SK-N-SH treated with all-trans-retinoic acid at 6 μM for 48 hours (cell line): ENCODE data around the gene DPYD.

ENCODE experiments used
- ATAC-seq: fragments of 200-7000 bp; cut with Tn5 transposase; 3 replicates; pipeline ENCODE4 v1.9.1; 2020; ENCODE audit warnings: mild to moderate bottlenecking, moderate library complexity
- CREB5 ChIP-seq: fragments of 250-450 bp; sonication (Bioruptor Pico); IDR thresholded peaks from 2 replicates; pipeline ENCODE4 v1.5.1; 2020; ENCODE audit warnings: low read depth, mild to moderate bottlenecking, moderate library complexity
- ISL1 ChIP-seq: fragments of 250-450 bp; sonication (Bioruptor Pico); IDR thresholded peaks from 2 replicates; pipeline ENCODE4 v2.1.2; 2022; ENCODE audit warnings: mild to moderate bottlenecking, moderate library complexity
- OSR1 ChIP-seq: fragments of 250-450 bp; sonication (Bioruptor Pico); IDR thresholded peaks from 2 replicates; pipeline ENCODE4 v1.8.0; 2022; ENCODE audit warnings: moderate library complexity, mild to moderate bottlenecking, inconsistent platforms
- PATZ1 ChIP-seq: fragments of 250-450 bp; sonication (Bioruptor Pico); IDR thresholded peaks from 2 replicates; pipeline ENCODE4 v1.8.0; 2020; ENCODE audit warnings: mild to moderate bottlenecking, moderate library complexity, borderline replicate concordance
- POU6F1 ChIP-seq: fragments of 250-450 bp; sonication (Bioruptor Pico); IDR thresholded peaks from 2 replicates; pipeline ENCODE4 v1.8.0; 2021; ENCODE audit warnings: low read depth, mild to moderate bottlenecking, moderate library complexity, borderline replicate concordance
- PPARA ChIP-seq: fragments of 250-450 bp; sonication (Bioruptor Pico); IDR thresholded peaks from 2 replicates; pipeline ENCODE4 v1.5.0; 2020; ENCODE audit warnings: mild to moderate bottlenecking, borderline replicate concordance
- RARB ChIP-seq: fragments of 250-450 bp; sonication (Bioruptor Pico); IDR thresholded peaks from 2 replicates; pipeline ENCODE4 v1.8.0; 2021; ENCODE audit warnings: mild to moderate bottlenecking, moderate library complexity
- SNAI2 ChIP-seq: fragments of 250-450 bp; sonication (Bioruptor Pico); IDR thresholded peaks from 2 replicates; pipeline ENCODE4 v1.5.0; 2020; ENCODE audit warnings: mild to moderate bottlenecking, moderate library complexity
- TCF4 ChIP-seq: fragments of 250-450 bp; sonication (Bioruptor Pico); IDR thresholded peaks from 2 replicates; pipeline ENCODE4 v1.8.0; 2021; ENCODE audit warnings: mild to moderate bottlenecking, moderate library complexity, borderline replicate concordance
- TSHZ2 ChIP-seq: fragments of 250-450 bp; sonication (Bioruptor Pico); IDR thresholded peaks from 2 replicates; pipeline ENCODE4 v1.5.0; 2020; ENCODE audit warnings: mild to moderate bottlenecking, moderate library complexity
- ZC3H10 ChIP-seq: fragments of 250-450 bp; sonication (Bioruptor Pico); IDR thresholded peaks from 2 replicates; pipeline ENCODE4 v1.5.1; 2021; ENCODE audit warnings: mild to moderate bottlenecking, moderate library complexity
- ZFP30 ChIP-seq: fragments of 450-650 bp; formaldehyde crosslinking; IDR thresholded peaks from 2 replicates; pipeline ENCODE4 v1.5.0; 2022; ENCODE audit warnings: mild to moderate bottlenecking, moderate library complexity
- ZNF565 ChIP-seq: fragments of 450-650 bp; formaldehyde crosslinking; conservative IDR thresholded peaks from 2 replicates; pipeline ENCODE4 v1.5.0; 2020; ENCODE audit warnings: low read depth, mild to moderate bottlenecking, moderate library complexity
- ZNF70 ChIP-seq: fragments of 450-650 bp; formaldehyde crosslinking; IDR thresholded peaks from 2 replicates; pipeline ENCODE4 v1.5.0; 2020; ENCODE audit warnings: mild to moderate bottlenecking, moderate library complexity
- ZNF8 ChIP-seq: fragments of 450-650 bp; formaldehyde crosslinking; IDR thresholded peaks from 2 replicates; pipeline ENCODE4 v1.5.0; 2020; ENCODE audit warnings: mild to moderate bottlenecking, moderate library complexity

Gene DPYD

GRCh38 chr1:97271916-97272788, 648.7 kb downstream of the DPYD start:
- TF ChIP-seq ZFP30 (no peak), ZNF565 (CRISPR knock-in tag) (no peak), RARB (CRISPR knock-in tag) (no peak)
- no peak for ATAC-seq

- no peak for ATAC-seq
Measured at GRCh38 chr1:97270508-97271307, 650.1 kb downstream of the DPYD start.

GRCh38 chr1:97265630-97266029, 655.2 kb downstream of the DPYD start:
- ATAC-seq, result no peak
- TF ChIP-seq POU6F1 (CRISPR knock-in tag) (no peak), SNAI2 (CRISPR knock-in tag) (no peak), PPARA (CRISPR knock-in tag) (no peak), OSR1 (CRISPR knock-in tag) (no peak), TSHZ2 (no peak), TCF4 (CRISPR knock-in tag) (no peak), ZNF8 (CRISPR knock-in tag) (no peak), ZFP30 (no peak), ZC3H10 (no peak), ZNF70 (CRISPR knock-in tag) (no peak)
- TF ChIP-seq, all 23 proteins: peak for 0

More at GRCh38 chr1:97270508-97271307, 650.1 kb downstream of the DPYD start:
- TF ChIP-seq PATZ1 (CRISPR knock-in tag) (no peak), TSHZ2 (no peak)

- no peak for TF ChIP-seq ZFP30
- no peak for TF ChIP-seq POU6F1 (CRISPR knock-in tag)
- no peak for TF ChIP-seq CREB5
- TF ChIP-seq RARB (CRISPR knock-in tag), result no peak
- TF ChIP-seq TCF4 (CRISPR knock-in tag), result no peak
- TF ChIP-seq ISL1, result no peak
- TF ChIP-seq SNAI2 (CRISPR knock-in tag), result no peak
- ATAC-seq, result no peak
Measured at GRCh38 chr1:97262842-97263241, 658.0 kb downstream of the DPYD start.
